ENCODE results near the gene SLC35B2. TPM values are rescaled to one million over a fixed set of nuclear protein-coding genes. Genes with fewer than 3 reads are reported as not detected.
A peak's percentile ranks its signal among the peaks of the same experiment; 100 is the strongest.

The SLC35B2 gene
- total and polyA plus RNA-seq, 9 of the 15 experiments (the other 6 are each of a cell fraction or from before 2014, with no cell fraction given), result 14.5 to 59.1 (median 47.1) TPM

DNA sequence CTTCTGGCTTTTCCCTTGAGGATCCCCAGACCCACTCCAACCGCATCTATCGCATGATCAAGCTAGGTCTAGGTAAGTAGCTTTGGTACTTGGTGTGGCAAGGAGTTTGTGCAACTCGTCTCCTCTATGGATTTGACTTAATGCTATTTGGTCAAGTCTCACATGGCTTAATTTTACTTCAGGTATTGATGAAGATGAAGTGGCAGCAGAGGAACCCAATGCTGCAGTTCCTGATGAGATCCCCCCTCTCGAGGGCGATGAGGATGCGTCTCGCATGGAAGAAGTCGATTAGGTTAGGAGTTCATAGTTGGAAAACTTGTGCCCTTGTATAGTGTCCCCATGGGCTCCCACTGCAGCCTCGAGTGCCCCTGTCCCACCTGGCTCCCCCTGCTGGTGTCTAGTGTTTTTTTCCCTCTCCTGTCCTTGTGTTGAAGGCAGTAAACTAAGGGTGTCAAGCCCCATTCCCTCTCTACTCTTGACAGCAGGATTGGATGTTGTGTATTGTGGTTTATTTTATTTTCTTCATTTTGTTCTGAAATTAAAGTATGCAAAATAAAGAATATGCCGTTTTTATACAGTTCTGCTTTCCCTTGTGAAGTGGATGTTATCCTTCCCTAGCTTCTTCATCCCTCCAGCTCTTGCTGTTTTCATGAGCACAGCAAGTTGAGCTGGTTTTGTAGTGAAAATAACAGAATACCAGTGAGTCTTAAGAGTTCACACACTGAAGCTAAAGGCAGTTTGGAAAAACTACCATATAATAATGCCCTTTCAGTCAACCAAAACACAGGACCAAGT, 3.8 kb downstream of the SLC35B2 start (continued):
- TF ChIP-seq, protein P1, sequence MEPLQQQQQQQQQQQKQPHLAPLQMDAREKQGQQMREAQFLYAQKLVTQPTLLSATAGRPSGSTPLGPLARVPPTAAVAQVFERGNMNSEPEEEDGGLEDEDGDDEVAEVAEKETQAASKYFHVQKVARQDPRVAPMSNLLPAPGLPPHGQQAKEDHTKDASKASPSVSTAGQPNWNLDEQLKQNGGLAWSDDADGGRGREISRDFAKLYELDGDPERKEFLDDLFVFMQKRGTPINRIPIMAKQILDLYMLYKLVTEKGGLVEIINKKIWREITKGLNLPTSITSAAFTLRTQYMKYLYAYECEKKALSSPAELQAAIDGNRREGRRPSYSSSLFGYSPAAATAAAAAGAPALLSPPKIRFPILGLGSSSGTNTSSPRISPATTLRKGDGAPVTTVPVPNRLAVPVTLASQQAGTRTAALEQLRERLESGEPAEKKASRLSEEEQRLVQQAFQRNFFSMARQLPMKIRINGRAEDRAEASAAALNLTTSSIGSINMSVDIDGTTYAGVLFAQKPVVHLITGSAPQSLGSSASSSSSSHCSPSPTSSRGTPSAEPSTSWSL (CRISPR knock-in tag; IDR thresholded peaks at IDR 0.05; ENCODE audit: borderline replicate concordance), result no peak
- TF ChIP-seq CREM (IDR thresholded peaks at IDR 0.05; ENCODE audit: low read depth), result peak; percentile 39; the same call in 1 of the 2 replicates
- no peak for TF ChIP-seq MTA2 (IDR thresholded peaks at IDR 0.05; ENCODE audit: low read depth)
- 0 out of 4 replicates have a peak, but pooled peaks have one; percentile 12 to 49 for TF ChIP-seq MAZ (CRISPR knock-in tag; conservative IDR thresholded peaks at IDR 0.05 in 1 of 2, IDR thresholded peaks at IDR 0.05 in 1 of 2)
- TF ChIP-seq HMGN3 (IDR thresholded peaks at IDR 0.05; ENCODE audit: borderline replicate concordance, extremely low read depth, insufficient read length, low read depth, low read length), result no peak
- TF ChIP-seq ZKSCAN8 (CRISPR knock-in tag; IDR thresholded peaks at IDR 0.05), result no peak
- no peak for TF ChIP-seq MBD2 (IDR thresholded peaks at IDR 0.05; ENCODE audit: borderline replicate concordance, low read depth)
- TF ChIP-seq SUPT5H (IDR thresholded peaks at IDR 0.05), result 0 out of 2 replicates have a peak, but pooled peaks have one; percentile 7
- no peak for TF ChIP-seq EGR1 (conservative IDR thresholded peaks at IDR 0.05)
- TF ChIP-seq POLR2G (IDR thresholded peaks at IDR 0.05; ENCODE audit: low read depth, low read length), result peak; percentile 13; the same call in 1 of the 2 replicates
- peak; percentile 51; the same call in 1 of the 2 replicates for TF ChIP-seq POLR2A (conservative IDR thresholded peaks at IDR 0.05)
- 0 out of 2 replicates have a peak, but pooled peaks have one; percentile 26 for TF ChIP-seq TOE1 (IDR thresholded peaks at IDR 0.05; ENCODE audit: borderline replicate concordance)
- no peak for TF ChIP-seq TOE1 (CRISPR knock-in tag; IDR thresholded peaks at IDR 0.05; ENCODE audit: borderline replicate concordance, low read depth)
- TF ChIP-seq TSC22D4 (tag; IDR thresholded peaks at IDR 0.05), result no peak
- TF ChIP-seq SMAD4 (CRISPR knock-in tag; conservative IDR thresholded peaks at IDR 0.05), result peak; percentile 43; the same call in 1 of the 2 replicates
- no peak for TF ChIP-seq STAG1 (CRISPR knock-in tag; IDR thresholded peaks at IDR 0.05; ENCODE audit: borderline replicate concordance)
- TF ChIP-seq KLF13 (tag; IDR thresholded peaks at IDR 0.05; ENCODE audit: borderline replicate concordance, low read depth), result no peak
- no peak for TF ChIP-seq GATAD2B (IDR thresholded peaks at IDR 0.05; ENCODE audit: borderline replicate concordance)
- TF ChIP-seq, protein P2, sequence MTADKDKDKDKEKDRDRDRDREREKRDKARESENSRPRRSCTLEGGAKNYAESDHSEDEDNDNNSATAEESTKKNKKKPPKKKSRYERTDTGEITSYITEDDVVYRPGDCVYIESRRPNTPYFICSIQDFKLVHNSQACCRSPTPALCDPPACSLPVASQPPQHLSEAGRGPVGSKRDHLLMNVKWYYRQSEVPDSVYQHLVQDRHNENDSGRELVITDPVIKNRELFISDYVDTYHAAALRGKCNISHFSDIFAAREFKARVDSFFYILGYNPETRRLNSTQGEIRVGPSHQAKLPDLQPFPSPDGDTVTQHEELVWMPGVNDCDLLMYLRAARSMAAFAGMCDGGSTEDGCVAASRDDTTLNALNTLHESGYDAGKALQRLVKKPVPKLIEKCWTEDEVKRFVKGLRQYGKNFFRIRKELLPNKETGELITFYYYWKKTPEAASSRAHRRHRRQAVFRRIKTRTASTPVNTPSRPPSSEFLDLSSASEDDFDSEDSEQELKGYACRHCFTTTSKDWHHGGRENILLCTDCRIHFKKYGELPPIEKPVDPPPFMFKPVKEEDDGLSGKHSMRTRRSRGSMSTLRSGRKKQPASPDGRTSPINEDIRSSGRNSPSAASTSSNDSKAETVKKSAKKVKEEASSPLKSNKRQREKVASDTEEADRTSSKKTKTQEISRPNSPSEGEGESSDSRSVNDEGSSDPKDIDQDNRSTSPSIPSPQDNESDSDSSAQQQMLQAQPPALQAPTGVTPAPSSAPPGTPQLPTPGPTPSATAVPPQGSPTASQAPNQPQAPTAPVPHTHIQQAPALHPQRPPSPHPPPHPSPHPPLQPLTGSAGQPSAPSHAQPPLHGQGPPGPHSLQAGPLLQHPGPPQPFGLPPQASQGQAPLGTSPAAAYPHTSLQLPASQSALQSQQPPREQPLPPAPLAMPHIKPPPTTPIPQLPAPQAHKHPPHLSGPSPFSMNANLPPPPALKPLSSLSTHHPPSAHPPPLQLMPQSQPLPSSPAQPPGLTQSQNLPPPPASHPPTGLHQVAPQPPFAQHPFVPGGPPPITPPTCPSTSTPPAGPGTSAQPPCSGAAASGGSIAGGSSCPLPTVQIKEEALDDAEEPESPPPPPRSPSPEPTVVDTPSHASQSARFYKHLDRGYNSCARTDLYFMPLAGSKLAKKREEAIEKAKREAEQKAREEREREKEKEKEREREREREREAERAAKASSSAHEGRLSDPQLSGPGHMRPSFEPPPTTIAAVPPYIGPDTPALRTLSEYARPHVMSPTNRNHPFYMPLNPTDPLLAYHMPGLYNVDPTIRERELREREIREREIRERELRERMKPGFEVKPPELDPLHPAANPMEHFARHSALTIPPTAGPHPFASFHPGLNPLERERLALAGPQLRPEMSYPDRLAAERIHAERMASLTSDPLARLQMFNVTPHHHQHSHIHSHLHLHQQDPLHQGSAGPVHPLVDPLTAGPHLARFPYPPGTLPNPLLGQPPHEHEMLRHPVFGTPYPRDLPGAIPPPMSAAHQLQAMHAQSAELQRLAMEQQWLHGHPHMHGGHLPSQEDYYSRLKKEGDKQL (CRISPR knock-in tag; IDR thresholded peaks at IDR 0.05; ENCODE audit: borderline replicate concordance), result 0 out of 2 replicates have a peak, but pooled peaks have one; percentile 54
- TF ChIP-seq NR2C2 (CRISPR knock-in tag; IDR thresholded peaks at IDR 0.05), result 0 out of 2 replicates have a peak, but pooled peaks have one; percentile 14
- no peak for TF ChIP-seq NR2C2 (tag; IDR thresholded peaks at IDR 0.05)
- no peak for TF ChIP-seq DMBX1 (CRISPR knock-in tag; IDR thresholded peaks at IDR 0.05; ENCODE audit: borderline replicate concordance)

Measured in K562 (cell line).